Pancreas (tissue), 10 donors: ENCODE results near the gene C18orf63. TPM values are rescaled to one million over a fixed set of nuclear protein-coding genes. Genes with fewer than 3 reads are reported as not detected.

ENCODE experiments used
- ATAC-seq, 4 donors: fragments of 200-7000 bp; cut with Tn5 transposase; one replicate each; pipeline versions ENCODE4 v1.8.0 to v1.9.1; 2020; ENCODE audit warnings: mild to moderate bottlenecking in 4 of 4, moderate library complexity in 4 of 4
- DNase-seq, 6 donors: peaks; one replicate each; pipeline ENCODE4 v3.0.0-alpha.2; 2020
- FAIRE-seq: peaks from 2 replicates; lab custom pipeline; 2012; peaks lifted over from hg19 to GRCh38; lab: Jason Lieb, UNC
- H3K27ac ChIP-seq, 4 donors: fragments of 200-600 bp; sonication (generic); 1 replicate in 3 of 4; 2 replicates in 1 of 4; pipeline versions ENCODE4 v1.5.0 to v1.8.0; 2020
- H3K27me3 ChIP-seq, 4 donors: fragments of 200-600 bp; one replicate each; pipeline ENCODE4 v1.8.0; 2021
- H3K36me3 ChIP-seq, 3 donors: fragments of 200-600 bp; sonication (generic) in 1 of 3; one replicate each; pipeline versions ENCODE4 v1.5.0 to v1.8.0; 2020 to 2021
- H3K4me1 ChIP-seq, 3 donors: fragments of 200-600 bp; one replicate each; pipeline ENCODE4 v1.8.0; 2021
- H3K4me3 ChIP-seq, 4 donors: fragments of 200-600 bp; sonication (generic) in 2 of 4; one replicate each; pipeline versions ENCODE4 v1.5.0 to v1.8.0; 2020 to 2021
- H3K9me3 ChIP-seq, 4 donors: fragments of 200-600 bp; one replicate each; pipeline ENCODE4 v1.8.0; 2021
- CTCF ChIP-seq, 4 donors: fragments of 200-600 bp; sonication (generic) in 3 of 4; IDR thresholded peaks; one replicate each; pipeline versions ENCODE4 v1.5.0 to v1.8.0; 2021; ENCODE audit warnings: antibody characterized with exemption in 4 of 4
- WGBS, 2 donors: extraction: QIAGEN DNeasy Blood & Tissue Kit; methylation state at CpG; one replicate each; pipeline ENCODE4 v1.1.7; 2013; 5-methylcytosine and 5-hydroxymethylcytosine counted together
- intact Hi-C, 3 donors: fragments of 100-400 bp; cut with DNase I; formaldehyde crosslinking; loops; one replicate each; pipeline versions ENCODE4 v1.11.1 to v1.14.2; 2022
- polyA plus RNA-seq, 2 donors: library from polyadenylated mRNA; stranded (reverse); fragments of 200-250 nt; gene quantifications; one replicate each; pipeline ENCODE4 v1.2.3, GENCODE V29; 2013
- total RNA-seq, 6 donors: library from RNA; stranded (reverse); fragmentation: NEBNext Ultra II Directional in 4 of 6; extraction: Animal tissue kit (Norgen Biotek cat#: 25700) in 4 of 6; gene quantifications; one replicate each; pipeline versions ENCODE4 v1.2.1 to v1.2.4, GENCODE V29; 2021 to 2023
- donor health status: healthy with polysubstance abuse.
- donor health status: DM: no; HTN: no; CAD: no; lungs with moderate emphysema.
- donor health status: DM: no; HTN: no; CAD: no.
- donor health status: control.
- donor health status: control.
- donor health status: Bipolar disorder and iron deficiency.
- donor health status: DM: yes; HTN: yes; CAD: no.
- donor health status: DM: no; HTN: no; CAD: no.
- donor health status: DM: no; HTN: no; CAD: no.
- donor health status: DM: yes; HTN: yes; CAD: no.

Gene C18orf63
- total and polyA plus RNA-seq, 8 donors, result not detected

- no peaks in the 10 kb centered on the region for H3K36me3 ChIP-seq
- H3K4me3 ChIP-seq, result no peak overlapping the region
- 70 to 73% methylated on average over 1 of the region's 1 CpG for WGBS, 2 donors
- no peaks in the 10 kb centered on the region for H3K27me3 ChIP-seq
- DNase-seq (no peak), ATAC-seq (no peak), FAIRE-seq (no peak)
- no peaks in the 10 kb centered on the region for H3K9me3 ChIP-seq
- H3K4me1 ChIP-seq, result no peaks in the 10 kb centered on the region
- H3K27ac ChIP-seq, result no peak overlapping the region
- intact Hi-C loops, result loop anchor here (5.0 to 10.0 kb wide), 5 partner anchors 133 to 203 kb away; no protein-coding TSS in a partner anchor
- TF ChIP-seq CTCF (IDR thresholded peaks at IDR 0.05), result no peak
Measured at GRCh38 chr18:74351354-74351753, 35.7 kb downstream of the C18orf63 start.

- Histone ChIP-seq H3K4me1 (no peaks in the 10 kb centered on the region), H3K27me3 (no peaks in the 10 kb centered on the region), H3K4me3 (no peak overlapping the region), H3K9me3 (no peaks in the 10 kb centered on the region), H3K36me3 (no peaks in the 10 kb centered on the region), H3K27ac (no peak overlapping the region)
- ATAC-seq (peak; percentile 75 to 98 (median 97)), FAIRE-seq (peak; percentile 70), DNase-seq (peak in 4 of 6 donors; percentile 30 to 71 (median 56))
- 54 to 81% methylated on average over 1 of the region's 1 CpG for WGBS, 2 donors
- TF ChIP-seq CTCF (IDR thresholded peaks at IDR 0.05), result peak; percentile 19 to 65 (median 52)
- intact Hi-C loops, result loop anchor here (5.0 to 10.0 kb wide), 5 partner anchors 132 to 202 kb away; no protein-coding TSS in a partner anchor
Measured at GRCh38 chr18:74353169-74353775, 37.6 kb downstream of the C18orf63 start.

DNA sequence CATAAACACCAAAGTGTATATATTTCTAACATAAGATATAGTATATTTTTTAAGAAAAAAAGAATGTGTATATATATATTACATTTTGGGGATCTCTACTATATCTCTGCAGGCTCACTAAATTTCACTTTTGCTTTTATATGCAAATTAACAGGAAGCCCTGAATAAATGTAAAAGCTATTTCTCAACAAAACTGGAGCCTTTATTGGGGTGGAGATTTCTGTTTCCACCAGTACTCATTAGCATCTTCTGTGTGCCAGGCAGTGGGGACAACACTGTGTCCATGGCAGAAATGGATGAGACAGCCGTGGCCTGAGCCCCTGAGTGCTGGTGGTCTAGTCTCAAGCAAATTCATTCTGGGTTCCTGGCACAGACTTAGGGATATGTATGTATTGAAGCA is 41.3 kb downstream of the C18orf63 start:
- H3K36me3 ChIP-seq, result no peaks in the 10 kb centered on the region
- H3K9me3 ChIP-seq, result no peaks in the 10 kb centered on the region
- intact Hi-C loops, result loop anchor here in 2 of 3 donors (10.0 kb wide), 2 partner anchors 128 to 198 kb away; no protein-coding TSS in a partner anchor
- no peak for TF ChIP-seq CTCF (IDR thresholded peaks at IDR 0.05)
- ATAC-seq, result no peak
- no peak overlapping the region for H3K4me3 ChIP-seq
- no peak for FAIRE-seq
- no peak for DNase-seq
- WGBS, 2 donors, result 83 to 94% methylated on average over 1 of the region's 1 CpG
- no peaks in the 10 kb centered on the region for H3K4me1 ChIP-seq
- no peak overlapping the region for H3K27ac ChIP-seq
- H3K27me3 ChIP-seq, result no peaks in the 10 kb centered on the region

DNA sequence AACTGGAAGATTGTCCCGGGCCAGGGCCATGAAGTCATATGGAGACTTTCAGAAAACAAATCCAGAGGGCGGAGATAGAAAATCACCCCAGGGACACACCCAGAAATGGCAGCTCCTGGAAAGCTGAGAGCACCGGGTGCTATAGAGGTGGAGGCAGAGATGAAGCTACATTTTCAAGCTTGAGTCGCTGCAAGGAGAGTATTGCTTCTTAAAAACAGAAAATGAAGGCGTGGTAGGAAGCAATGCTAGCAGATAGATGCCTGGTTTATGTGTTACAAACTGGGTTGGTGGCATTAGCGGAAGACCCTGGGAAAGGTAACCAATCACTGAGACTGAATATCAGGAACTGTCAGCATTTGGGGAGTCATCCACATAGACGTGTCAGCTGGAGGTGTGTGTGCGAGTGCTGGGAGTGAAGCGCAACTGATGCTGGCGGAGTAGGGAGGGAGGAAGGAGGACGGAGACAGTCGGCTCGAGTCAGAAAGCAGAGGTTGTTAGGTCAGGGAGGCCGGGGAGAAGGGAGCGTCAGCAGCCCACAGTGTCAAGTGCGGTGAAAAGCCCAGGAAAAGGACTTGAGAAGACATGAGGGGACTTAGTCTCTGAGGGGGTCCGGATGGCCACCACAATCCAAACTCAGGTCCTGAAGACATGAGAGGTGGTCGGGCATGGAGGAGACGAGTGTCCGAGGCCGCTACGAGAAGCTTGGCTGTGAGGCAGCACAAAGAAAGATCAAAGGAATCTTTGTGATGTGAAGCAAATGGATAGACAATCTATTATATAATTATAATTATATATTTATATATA is 45.4 kb downstream of the C18orf63 start:
- no peaks in the 10 kb centered on the region for H3K36me3 ChIP-seq
- no peak for TF ChIP-seq CTCF (IDR thresholded peaks at IDR 0.05)
- FAIRE-seq, result no peak
- WGBS, 2 donors, result 84 to 90% methylated on average over 22 of the region's 22 CpGs
- intact Hi-C loops, result loop anchor here in 1 of 3 donors (5.0 kb wide), 1 partner anchor 196 kb away; no protein-coding TSS in a partner anchor
- no peaks in the 10 kb centered on the region for H3K4me1 ChIP-seq
- DNase-seq, result no peak
- no peak overlapping the region for H3K4me3 ChIP-seq
- no peak for ATAC-seq
- H3K27me3 ChIP-seq, result no peaks in the 10 kb centered on the region
- H3K27ac ChIP-seq, result no peak overlapping the region
- H3K9me3 ChIP-seq, result no peaks in the 10 kb centered on the region
